GM19452 (cell line): ENCODE measurements around the gene CFTR.
"Not testable (repeated sequence)": the region's sequence is repeated elsewhere in the genome, so short reads cannot be mapped to it uniquely, and the experiment has no call there.

Experiments used
- ATAC-seq: cut with Tn5 transposase; IDR thresholded peaks from one replicate; pipeline ENCODE4 v1.9.1; 2021; ENCODE audit not compliant: unreplicated experiment

Gene CFTR

DNA sequence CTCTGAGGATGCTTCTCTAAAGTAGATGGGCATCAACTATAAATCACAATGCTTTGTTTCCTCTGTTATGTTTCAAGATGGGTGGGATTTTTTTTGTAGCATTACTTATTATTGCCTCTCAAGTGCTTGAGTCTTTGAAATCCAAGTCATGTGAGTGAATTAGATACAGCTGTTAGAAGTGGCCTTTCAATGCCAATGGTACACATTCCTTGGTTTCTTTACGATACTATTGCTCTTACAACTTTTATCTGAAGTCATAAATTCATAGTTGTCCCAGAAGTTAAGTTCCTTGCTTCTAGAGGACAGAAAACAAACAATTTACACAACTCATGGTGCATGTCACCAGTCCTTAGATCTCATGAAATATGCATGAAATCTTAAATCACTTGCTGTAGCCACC, 15.5 kb downstream of the CFTR start:
- no peak for ATAC-seq

DNA sequence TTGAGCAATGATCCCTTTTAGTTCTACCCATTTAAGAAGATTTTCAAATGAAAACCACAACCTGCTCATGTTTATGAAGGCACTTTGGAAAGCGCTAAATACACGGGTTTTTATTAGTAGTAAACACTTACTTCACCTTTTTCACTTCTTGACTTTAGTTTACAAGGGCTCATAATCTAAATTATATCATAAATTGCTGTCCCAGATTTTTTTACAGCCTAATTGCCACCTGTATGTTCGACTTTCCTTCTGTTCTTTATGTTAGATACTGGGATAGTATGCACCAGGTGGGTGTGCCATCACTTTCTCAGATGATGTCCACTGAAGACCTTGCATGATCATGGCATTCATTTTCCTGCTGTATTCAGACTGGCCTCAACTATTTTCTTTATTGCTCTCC, 22.5 kb downstream of the CFTR start:
- ATAC-seq, result no peak

DNA sequence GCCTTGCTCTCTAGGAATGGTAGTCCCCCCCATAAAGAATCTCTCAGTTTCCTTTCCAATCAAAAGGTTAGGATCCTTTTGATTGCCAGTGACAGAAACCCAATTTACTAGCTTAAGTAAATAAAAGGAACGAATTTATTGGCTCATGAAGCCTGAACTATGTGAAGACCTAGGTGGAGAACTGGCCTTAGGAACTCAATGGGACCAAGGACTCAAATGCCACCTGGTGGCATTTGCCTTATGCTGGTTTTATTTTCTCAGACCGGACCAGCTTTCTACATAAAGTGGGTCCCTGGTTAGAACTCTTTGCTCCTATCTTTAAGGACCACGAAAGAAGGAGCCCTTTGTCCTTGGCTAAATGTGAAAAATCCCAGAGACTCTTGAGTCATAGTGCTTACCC, 25.4 kb downstream of the CFTR start:
- no peak for ATAC-seq

DNA sequence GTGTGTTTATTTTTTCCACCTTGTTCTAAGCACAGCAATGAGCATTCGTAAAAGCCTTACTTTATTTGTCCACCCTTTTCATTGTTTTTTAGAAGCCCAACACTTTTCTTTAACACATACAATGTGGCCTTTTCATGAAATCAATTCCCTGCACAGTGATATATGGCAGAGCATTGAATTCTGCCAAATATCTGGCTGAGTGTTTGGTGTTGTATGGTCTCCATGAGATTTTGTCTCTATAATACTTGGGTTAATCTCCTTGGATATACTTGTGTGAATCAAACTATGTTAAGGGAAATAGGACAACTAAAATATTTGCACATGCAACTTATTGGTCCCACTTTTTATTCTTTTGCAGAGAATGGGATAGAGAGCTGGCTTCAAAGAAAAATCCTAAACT, 28.9 kb downstream of the CFTR start:
- ATAC-seq, result no peak

DNA sequence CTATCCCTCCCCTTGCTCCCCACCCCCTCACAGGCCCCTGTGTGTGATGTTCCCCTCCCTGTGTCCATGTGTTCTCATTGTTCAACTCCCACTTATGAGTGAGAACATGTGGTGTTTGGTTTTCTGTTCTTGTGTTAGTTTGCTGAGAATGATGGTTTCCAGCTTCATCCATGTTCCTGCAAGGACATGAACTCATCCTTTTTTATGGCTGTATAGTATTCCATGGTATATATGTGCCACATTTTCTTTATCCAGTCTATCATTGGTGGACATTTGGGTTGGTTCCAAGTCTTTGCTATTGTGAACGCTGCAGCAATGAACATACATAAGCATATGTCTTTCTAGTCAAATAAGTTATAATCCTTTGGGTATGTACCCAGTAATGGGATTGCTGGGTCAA, 37.4 kb downstream of the CFTR start:
- ATAC-seq, result not testable (repeated sequence)

DNA sequence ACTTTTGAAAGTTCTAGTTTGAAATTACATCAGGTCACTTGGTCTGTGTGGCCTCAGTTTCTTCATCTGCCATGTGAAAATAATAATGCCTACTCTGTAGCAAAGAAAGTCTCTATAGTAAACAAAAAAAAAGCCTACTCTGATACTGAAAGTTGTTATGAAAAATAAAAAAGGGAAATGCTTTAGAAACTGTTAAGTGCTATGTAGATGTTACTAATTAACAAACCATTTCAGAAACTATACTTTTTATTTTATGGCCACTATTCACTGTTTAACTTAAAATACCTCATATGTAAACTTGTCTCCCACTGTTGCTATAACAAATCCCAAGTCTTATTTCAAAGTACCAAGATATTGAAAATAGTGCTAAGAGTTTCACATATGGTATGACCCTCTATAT, 50.6 kb downstream of the CFTR start:
- no peak for ATAC-seq

DNA sequence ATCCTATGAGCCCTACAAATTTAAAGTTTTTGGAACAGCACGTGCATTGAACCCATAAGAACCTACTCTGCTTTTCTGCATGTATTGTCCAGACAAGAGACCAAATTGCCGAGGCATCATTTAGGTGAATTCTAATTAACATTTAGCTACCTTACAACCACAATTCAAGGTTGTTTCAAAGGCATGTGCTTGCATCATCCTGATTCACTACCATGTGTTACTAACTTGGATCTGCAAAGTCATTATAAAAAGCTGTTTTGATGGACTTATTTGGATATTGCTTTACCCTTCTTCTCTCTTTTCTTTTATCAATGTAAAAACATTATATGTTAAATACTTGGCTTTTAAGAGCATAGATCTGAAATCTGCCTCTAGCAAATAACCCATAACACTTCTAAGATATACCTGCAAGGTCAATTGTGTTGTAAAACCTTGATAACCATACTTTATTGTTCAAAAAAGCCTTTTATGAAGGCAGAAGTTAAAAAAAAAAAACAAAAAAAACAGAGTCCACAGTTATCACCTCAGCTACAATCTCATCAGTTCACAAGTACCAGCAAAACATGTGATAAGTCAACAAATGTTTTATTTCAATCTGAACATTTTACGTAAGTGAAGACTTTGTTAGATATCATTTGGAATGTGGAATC, 51.9 kb downstream of the CFTR start:
- ATAC-seq, result no peak

DNA sequence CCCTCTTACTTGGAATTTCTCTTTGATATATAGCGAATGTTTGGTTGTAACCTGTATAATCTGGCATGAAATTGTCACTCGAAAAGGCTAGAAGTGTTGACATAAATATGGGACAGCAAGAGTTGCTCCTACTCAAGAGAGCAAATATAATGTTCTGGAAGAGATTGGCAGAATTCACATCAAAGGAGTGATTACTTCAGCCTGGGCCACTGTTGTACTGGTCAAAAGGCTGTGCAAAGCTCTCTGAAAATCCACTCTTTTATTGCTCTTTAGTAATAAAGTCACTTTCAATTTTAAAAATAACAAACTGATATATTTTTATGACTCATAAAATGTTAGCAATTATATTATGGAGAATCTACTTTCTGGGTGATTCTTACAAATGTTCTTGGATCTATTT, 58.2 kb downstream of the CFTR start:
- ATAC-seq, result no peak

DNA sequence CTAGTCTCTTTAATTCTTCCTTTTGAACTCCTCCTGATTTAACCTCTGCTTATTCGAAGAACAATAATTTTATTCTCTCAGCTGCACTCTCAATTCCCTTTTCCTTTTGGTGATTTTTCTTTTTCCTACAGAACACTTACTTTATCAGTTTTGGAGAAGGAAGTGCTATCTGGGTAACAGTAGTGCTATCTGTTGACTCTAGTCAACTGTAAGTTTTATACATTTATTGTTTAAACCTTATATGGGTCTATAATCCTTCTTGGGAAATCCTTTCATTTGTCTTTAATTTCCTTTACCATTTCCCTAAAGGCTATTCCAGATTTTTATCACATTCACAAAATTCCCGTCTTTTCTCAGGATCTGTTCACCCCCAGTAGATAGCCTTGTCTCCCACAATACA, 64.2 kb downstream of the CFTR start:
- no peak for ATAC-seq

DNA sequence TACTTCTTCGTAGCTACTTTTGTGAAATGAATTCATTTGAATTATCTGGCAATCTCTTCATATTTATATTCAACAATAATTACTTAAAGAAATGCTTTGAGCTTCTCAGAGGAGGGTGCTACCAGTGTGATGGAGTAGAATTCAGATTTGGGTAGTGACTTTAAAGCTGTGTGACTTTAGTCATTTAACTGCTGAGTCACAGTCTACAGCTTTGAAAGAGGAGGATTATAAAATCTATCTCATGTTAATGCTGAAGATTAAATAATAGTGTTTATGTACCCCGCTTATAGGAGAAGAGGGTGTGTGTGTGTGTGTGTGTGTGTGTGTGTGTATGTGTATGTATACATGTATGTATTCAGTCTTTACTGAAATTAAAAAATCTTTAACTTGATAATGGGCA, 68.2 kb downstream of the CFTR start:
- no peak for ATAC-seq

DNA sequence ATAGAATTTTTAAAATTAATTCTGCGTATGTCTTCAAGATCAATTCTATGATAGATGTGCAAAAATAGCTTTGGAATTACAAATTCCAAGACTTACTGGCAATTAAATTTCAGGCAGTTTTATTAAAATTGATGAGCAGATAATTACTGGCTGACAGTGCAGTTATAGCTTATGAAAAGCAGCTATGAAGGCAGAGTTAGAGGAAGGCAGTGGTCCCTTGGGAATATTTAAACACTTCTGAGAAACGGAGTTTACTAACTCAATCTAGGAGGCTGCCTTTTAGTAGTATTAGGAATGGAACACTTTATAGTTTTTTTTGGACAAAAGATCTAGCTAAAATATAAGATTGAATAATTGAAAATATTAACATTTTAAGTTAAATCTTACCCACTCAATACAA, 70.8 kb downstream of the CFTR start:
- ATAC-seq, result no peak

DNA sequence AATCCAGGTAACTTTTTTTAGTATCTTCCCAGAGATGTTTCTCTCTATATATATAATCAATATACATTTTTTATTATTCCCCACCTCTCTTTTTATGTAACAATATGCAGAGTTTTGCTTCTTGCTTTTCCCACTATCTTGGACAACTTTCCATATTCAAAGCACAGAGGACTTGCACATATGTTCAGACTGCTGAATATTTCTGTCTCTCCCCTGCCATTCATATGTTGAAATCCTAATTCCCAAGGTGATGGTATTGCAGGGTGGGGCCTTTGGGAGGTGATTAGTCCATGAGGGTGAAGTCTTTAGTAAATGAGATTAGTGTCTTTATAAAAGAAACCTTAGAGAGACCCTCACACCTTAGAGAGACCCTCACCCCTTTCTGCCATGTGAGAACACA, 72.8 kb downstream of the CFTR start:
- ATAC-seq, result no peak

DNA sequence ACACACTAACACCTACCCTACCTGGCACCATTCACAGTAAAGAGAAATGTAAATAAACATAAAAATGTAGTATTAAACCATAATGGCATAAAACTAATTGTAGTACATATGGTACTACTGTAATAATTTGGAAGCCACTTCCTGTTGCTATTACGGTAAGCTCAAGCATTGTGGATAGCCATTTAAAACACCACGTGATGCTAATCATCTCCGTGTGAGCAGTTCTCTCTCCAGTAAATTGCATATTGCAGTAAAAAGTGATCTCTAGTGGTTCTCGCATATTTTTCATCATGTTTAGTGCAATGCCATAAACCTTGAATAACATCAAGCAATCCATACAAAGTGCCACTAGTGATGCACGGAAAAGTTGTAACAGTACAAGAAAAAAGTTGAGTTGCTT, 75.4 kb downstream of the CFTR start:
- no peak for ATAC-seq

DNA sequence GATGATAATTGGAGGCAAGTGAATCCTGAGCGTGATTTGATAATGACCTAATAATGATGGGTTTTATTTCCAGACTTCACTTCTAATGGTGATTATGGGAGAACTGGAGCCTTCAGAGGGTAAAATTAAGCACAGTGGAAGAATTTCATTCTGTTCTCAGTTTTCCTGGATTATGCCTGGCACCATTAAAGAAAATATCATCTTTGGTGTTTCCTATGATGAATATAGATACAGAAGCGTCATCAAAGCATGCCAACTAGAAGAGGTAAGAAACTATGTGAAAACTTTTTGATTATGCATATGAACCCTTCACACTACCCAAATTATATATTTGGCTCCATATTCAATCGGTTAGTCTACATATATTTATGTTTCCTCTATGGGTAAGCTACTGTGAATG, 79.6 kb downstream of the CFTR start:
- no peak for ATAC-seq

DNA sequence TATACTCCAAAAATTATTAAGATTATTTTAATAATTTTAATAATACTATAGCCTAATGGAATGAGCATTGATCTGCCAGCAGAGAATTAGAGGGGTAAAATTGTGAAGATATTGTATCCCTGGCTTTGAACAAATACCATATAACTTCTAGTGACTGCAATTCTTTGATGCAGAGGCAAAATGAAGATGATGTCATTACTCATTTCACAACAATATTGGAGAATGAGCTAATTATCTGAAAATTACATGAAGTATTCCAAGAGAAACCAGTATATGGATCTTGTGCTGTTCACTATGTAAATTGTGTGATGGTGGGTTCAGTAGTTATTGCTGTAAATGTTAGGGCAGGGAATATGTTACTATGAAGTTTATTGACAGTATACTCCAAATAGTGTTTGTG, 80.2 kb downstream of the CFTR start:
- ATAC-seq, result no peak

DNA sequence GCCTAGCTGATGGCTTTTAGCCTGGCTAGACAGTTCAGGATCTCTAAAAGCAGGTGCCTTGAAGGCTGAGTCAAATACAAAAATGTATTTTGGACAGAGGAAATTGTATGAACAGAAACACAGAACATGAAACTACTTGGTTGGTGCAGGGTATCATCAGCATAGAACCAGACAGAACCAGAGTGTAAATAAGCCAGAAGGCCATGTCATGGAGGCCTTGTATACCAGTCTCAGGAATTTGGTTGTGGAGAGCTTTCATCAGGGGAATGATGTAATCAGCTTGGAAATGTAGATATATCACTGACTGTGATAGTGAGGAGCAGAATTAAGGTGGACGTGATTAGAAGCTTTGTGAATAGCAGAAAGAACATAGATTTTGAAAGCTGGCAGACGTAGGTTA, 82.9 kb downstream of the CFTR start:
- no peak for ATAC-seq

DNA sequence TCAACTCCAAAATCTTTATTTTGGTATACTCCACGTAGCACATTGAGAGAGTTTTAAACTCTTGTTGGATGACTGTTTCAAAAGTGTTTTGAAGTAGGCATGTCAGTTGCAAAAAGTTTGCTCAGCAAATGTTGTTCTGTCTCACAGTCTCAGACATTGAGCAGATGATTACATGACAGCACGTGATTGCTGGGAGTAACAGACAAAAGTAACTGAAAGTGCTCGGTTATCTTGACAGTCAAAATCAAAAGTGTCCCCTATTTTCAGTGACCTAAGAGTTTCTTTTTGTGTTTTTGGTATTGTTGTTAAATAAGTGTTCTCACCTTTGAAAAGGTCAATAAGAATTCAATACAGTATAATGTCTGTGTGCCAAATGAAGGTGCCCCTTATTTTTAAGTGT, 84.3 kb downstream of the CFTR start:
- no peak for ATAC-seq

DNA sequence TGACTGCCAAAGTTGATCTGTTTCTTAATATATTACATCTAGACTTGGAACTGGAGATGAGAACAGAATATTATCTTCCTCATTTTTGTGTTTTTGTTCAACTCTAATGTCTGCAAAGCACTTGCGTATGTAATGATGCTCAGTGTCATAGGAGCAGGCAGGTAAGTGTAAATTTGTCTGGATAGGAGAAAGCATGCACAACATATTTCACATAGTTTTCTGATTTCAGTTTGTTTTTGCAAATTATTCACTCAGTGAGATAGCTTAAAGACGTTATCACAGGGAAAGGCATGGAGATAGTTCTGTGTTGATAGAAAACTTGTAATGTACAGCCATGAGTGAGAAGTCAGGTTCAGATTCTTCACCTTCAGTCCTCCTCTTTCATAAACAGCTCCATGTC, 84.8 kb downstream of the CFTR start:
- no peak for ATAC-seq

DNA sequence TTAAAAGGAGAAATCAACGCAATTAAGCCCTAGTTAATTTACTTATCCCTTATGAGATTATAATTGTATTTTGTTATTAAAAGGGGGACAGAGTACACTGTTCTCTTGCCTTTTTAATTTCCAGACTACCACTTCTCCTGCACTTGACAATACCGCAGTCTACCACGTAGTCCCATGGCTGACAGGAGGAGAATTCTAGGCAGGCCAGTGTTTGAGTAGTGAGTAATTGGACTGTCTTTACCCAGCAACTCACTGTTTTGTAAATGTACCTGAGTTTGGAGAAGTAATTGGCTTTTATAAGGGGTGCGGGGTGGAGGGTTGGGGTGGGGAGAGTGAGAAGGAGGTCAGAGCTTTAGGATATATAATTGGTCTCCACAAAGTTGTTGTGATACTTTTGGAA, 85.4 kb downstream of the CFTR start:
- no peak for ATAC-seq

DNA sequence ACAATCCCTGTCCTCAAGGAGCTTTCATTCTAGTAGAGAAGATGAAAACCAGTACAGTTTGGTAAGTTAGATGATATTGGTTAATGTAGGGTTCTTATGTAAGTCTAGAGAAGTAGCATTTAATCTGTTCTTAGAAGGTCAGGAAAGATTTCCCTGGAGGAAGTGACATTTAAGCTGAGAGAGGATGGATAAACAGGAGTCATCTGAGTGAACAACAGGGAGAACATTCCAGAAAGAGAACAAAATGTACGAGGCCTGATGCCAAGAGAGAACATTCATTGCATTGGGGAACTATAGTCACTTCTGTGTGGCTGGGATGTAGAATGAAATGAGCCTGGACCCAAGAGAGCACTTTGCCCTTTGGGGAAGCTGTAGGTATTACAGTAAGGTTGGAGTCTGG, 88.0 kb downstream of the CFTR start:
- ATAC-seq, result no peak

DNA sequence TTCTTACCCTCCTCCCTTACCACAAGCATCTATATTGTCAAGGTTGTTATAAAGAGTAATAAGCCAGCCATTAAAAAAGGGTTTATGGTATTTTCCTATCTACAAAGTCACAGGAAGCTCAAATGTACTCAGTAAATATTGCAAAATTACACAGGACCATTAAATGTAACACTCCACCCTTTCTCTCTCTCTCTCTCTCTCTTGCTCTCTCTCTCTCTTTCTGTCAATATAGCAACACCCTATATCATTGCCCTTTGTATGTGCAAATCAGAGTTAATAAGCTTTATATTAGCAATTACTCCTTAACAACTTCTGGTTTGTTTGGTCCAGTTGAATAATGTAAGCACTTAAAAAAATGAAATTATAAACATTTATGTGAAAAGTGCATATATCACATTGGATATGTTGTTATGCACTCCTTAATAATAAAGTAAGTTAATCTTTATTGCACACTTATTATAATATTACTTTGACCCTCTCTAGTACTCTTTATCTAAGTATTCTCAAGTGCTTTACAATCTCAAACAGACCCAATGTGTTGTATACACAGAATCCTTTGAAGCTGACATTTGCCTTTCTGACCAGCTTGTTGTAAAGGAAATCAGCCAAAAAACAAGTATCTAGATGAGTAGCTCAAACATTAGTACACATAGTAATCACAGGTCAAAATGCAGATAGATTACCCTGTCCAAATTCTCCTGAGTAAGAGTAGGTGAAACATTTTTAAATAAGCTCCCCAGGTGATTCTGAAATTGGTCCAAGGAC, 93.2 kb downstream of the CFTR start:
- ATAC-seq, result no peak

DNA sequence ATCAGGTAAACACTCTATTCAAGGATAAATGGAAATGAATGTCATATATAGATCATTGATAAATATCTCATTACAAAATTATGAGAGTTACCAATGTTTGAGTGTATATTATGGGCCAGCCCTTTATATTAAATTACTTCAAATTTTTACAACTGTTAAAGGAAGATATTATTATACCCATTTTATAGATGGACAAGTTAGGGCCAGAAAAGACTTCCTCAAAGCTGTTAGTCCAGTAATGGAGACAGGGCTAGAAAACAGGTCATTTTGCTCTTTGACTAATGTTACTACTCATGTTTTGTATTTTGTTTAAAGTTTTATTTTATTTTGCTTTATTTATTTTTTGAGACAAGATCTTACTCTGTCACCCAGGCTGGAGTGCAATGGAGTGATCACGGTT, 101.6 kb downstream of the CFTR start:
- no peak for ATAC-seq

DNA sequence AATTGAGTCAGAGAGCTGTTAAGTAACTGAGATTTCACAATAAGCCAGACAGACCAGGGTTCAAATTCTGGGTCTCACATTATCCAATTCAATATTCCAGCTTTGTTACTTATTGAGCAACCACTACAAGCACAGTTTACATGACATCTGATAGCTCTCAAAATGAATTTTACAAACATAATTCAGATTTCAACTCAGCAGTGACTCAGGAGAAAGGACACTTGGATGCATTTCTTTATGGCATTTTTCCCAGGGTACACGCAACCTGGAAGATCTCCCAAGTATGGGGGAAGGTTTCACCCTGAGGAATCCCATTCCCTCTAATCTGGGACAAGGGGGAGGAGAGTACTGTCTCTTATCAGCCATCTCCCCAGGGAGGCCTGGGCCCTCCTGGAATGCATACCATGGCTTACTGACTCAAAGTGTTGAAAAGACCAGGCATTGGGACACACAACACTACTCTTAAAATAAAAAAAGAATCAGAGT, 102.4 kb downstream of the CFTR start:
- no peak for ATAC-seq
